AG04450 (cell line): Measurements from ENCODE around the gene HTR1D. TPM values are rescaled to one million over a fixed set of nuclear protein-coding genes. Genes with fewer than 3 reads are reported as not detected.
"Not testable (repeated sequence)": the region's sequence is repeated elsewhere in the genome, so short reads cannot be mapped to it uniquely, and the experiment has no call there.

Experiments
- CTCF ChIA-PET: fragments of 300-600, 350-600 bp; formaldehyde crosslinking; extraction: SDS; loops from one replicate; lab custom pipeline; 2022; ENCODE audit warnings: antibody characterized with exemption, inconsistent platforms; lab: Charles Lee
- POLR2A ChIA-PET: fragments of 350-600 bp; formaldehyde crosslinking; extraction: SDS; loops from one replicate; lab custom pipeline; 2021; ENCODE audit warnings: antibody characterized with exemption, inconsistent platforms; lab: Yijun Ruan, JAX
- DNase-seq: peaks from one replicate; pipeline ENCODE4 v3.0.0-alpha.2; 2011; ENCODE audit warnings: low read depth, low spot score
- H3K27ac ChIP-seq: one replicate; pipeline ENCODE4 v1.5.1; 2012; ENCODE audit warnings: low read depth, low read length, control low read depth
- H3K27me3 ChIP-seq: one replicate; pipeline ENCODE4 v1.6.0; 2012; ENCODE audit warnings: low read length; ENCODE audit not compliant: control insufficient read depth, insufficient read depth
- H3K4me3 ChIP-seq: 2 replicates; pipeline ENCODE4 v1.5.1; 2011; ENCODE audit warnings: mild to moderate bottlenecking, low read depth, low read length, control low read depth
- H3K9me3 ChIP-seq: 2 replicates; pipeline ENCODE4 v1.5.1; 2012; ENCODE audit warnings: low read length; ENCODE audit not compliant: control insufficient read depth, insufficient read depth
- CTCF ChIP-seq: IDR thresholded peaks from 2 replicates; pipeline ENCODE4 v1.5.1; 2011; ENCODE audit warnings: low read depth, low read length, control low read depth, inconsistent platforms
- polyA plus RNA-seq: library from polyadenylated mRNA; depleted of rRNA; stranded (reverse); fragments of >200 nt; gene quantifications from 2 replicates; pipeline ENCODE4 v1.2.3, GENCODE V29; 2011

The HTR1D gene
- polyA plus RNA-seq, 1 experiment, result 0.07 TPM

GRCh38 chr1:23224739-23225648 lies 7.7 kb upstream of the HTR1D start:
- ChIA-PET POLR2A (no interaction called here), CTCF (no interaction called here)
- Histone ChIP-seq H3K27ac (no peak overlapping the region), H3K9me3 (no peaks in the 10 kb centered on the region; the same call in 1 of the 2 replicates), H3K4me3 (no peak overlapping the region), H3K27me3 (peaks cover 6% of the 10 kb centered on the region)
- TF ChIP-seq CTCF, result no peak
- DNase-seq, result no peak

GRCh38 chr1:23223963-23224362 lies 6.7 kb upstream of the HTR1D start:
- POLR2A ChIA-PET, DNase-seq, H3K9me3 ChIP-seq, H3K27ac ChIP-seq, CTCF ChIA-PET, H3K4me3 ChIP-seq: not testable (repeated sequence)
- peaks cover 12% of the 10 kb centered on the region for H3K27me3 ChIP-seq

GRCh38 chr1:23223490-23223951 lies 6.2 kb upstream of the HTR1D start:
- peaks cover 17% of the 10 kb centered on the region for H3K27me3 ChIP-seq
- CTCF ChIA-PET, DNase-seq, H3K27ac ChIP-seq, H3K4me3 ChIP-seq, POLR2A ChIA-PET, H3K9me3 ChIP-seq: not testable (repeated sequence)

- no peak for TF ChIP-seq CTCF
- ChIA-PET CTCF (no interaction called here), POLR2A (no interaction called here)
- H3K9me3 ChIP-seq, result no peaks in the 10 kb centered on the region; the same call in 1 of the 2 replicates
- no peak overlapping the region for H3K4me3 ChIP-seq
- H3K27ac ChIP-seq, result no peak overlapping the region
- H3K27me3 ChIP-seq, result peaks cover 19% of the 10 kb centered on the region
- DNase-seq, result no peak
Observed at GRCh38 chr1:23222742-23223141, 5.4 kb upstream of the HTR1D start.

GRCh38 chr1:23222331-23222730 lies 5.0 kb upstream of the HTR1D start:
- CTCF ChIA-PET, result no interaction called here
- TF ChIP-seq CTCF, result no peak
- Histone ChIP-seq H3K9me3 (no peaks in the 10 kb centered on the region; the same call in 1 of the 2 replicates), H3K4me3 (no peak overlapping the region), H3K27ac (no peak overlapping the region), H3K27me3 (peaks cover 21% of the 10 kb centered on the region)
- DNase-seq, result no peak
- POLR2A ChIA-PET, result no interaction called here

GRCh38 chr1:23221107-23221506 lies 3.8 kb upstream of the HTR1D start:
- TF ChIP-seq CTCF, result no peak
- DNase-seq, result no peak
- Histone ChIP-seq H3K4me3 (no peak overlapping the region), H3K27ac (no peak overlapping the region), H3K27me3 (peaks cover 26% of the 10 kb centered on the region), H3K9me3 (no peaks in the 10 kb centered on the region; the same call in 1 of the 2 replicates)
- POLR2A ChIA-PET, result no interaction called here
- CTCF ChIA-PET, result interaction anchor here (0.6 to 0.7 kb wide), 2 partner anchors 182 to 444 kb away, joined by 5 read pairs; no protein-coding TSS in a partner anchor
